ENCODE measurements around the gene GMNN. TPM values are rescaled to one million over a fixed set of nuclear protein-coding genes. Genes with fewer than 3 reads are reported as not detected.

GMNN gene
- polyA plus RNA-seq, 1 donor from 2014 or later: 13.8 TPM

- TF ChIP-seq EP300 (conservative IDR thresholded peaks at IDR 0.05; ENCODE audit: poor library complexity, severe bottlenecking) (no peak), EZH2 (IDR thresholded peaks at IDR 0.05; ENCODE audit: borderline replicate concordance, insufficient read depth, low read length, poor library complexity, severe bottlenecking) (no peak), TAF1 (IDR thresholded peaks at IDR 0.05; ENCODE audit: low read depth) (no peak), POLR2AphosphoS5 (IDR thresholded peaks at IDR 0.05) (no peak), SMC3 (conservative IDR thresholded peaks at IDR 0.05; ENCODE audit: poor library complexity) (no peak), REST (IDR thresholded peaks at IDR 0.05; ENCODE audit: borderline replicate concordance) (no peak), RAD21 (conservative IDR thresholded peaks at IDR 0.05) (no peak), MXI1 (conservative IDR thresholded peaks at IDR 0.05; ENCODE audit: poor library complexity, severe bottlenecking) (no peak), CTCF (IDR thresholded peaks at IDR 0.05; ENCODE audit: poor library complexity, severe bottlenecking) (no peak)
- Histone ChIP-seq H2AFZ (ENCODE audit: low read depth, low read length) (no peak overlapping the region), H3K79me2 (replicated peaks; ENCODE audit: insufficient read depth, low read length) (no peaks in the 10 kb centered on the region), H3K9me3 (ENCODE audit: low read length) (no peaks in the 10 kb centered on the region), H3K9me2 (ENCODE audit: insufficient read depth, low read length) (no peaks in the 10 kb centered on the region), H3K4me2 (ENCODE audit: low read length) (no peak overlapping the region), H4K20me1 (ENCODE audit: insufficient read depth) (no peaks in the 10 kb centered on the region), H3F3A (ENCODE audit: insufficient read depth, low read length, poor library complexity, severe bottlenecking) (no peaks in the 10 kb centered on the region), H3K27ac (ENCODE audit: low read length) (no peak overlapping the region), H3K4me3 (ENCODE audit: low read length) (no peak overlapping the region), H3K27me3 (ENCODE audit: insufficient read depth, low read depth, low read length) (no peaks in the 10 kb centered on the region), H3K36me3 (ENCODE audit: insufficient read depth, low read length) (no peaks in the 10 kb centered on the region), H3K9ac (ENCODE audit: low read length) (no peak overlapping the region)
These were observed 33.9 kb upstream of the GMNN start for GRCh38 chr6:24740861-24741260.

GRCh38 chr6:24742216-24742738 lies 32.5 kb upstream of the GMNN start:
- no peaks in the 10 kb centered on the region for H3K36me3 ChIP-seq (ENCODE audit: insufficient read depth, low read length)
- H3K27ac ChIP-seq (ENCODE audit: low read length): no peak overlapping the region
- no peak overlapping the region for H2AFZ ChIP-seq (ENCODE audit: low read depth, low read length)
- H3K27me3 ChIP-seq (ENCODE audit: insufficient read depth, low read depth, low read length): no peaks in the 10 kb centered on the region
- no peak overlapping the region for H3K9ac ChIP-seq (ENCODE audit: low read length)
- H4K20me1 ChIP-seq (ENCODE audit: insufficient read depth): no peaks in the 10 kb centered on the region
- H3K4me3 ChIP-seq (ENCODE audit: low read length): no peak overlapping the region
- no peaks in the 10 kb centered on the region for H3K79me2 ChIP-seq (replicated peaks; ENCODE audit: insufficient read depth, low read length)
- no peak overlapping the region for H3K4me2 ChIP-seq (ENCODE audit: low read length)
- no peak for TF ChIP-seq POLR2AphosphoS5 (IDR thresholded peaks at IDR 0.05)
- TF ChIP-seq EZH2 (IDR thresholded peaks at IDR 0.05; ENCODE audit: borderline replicate concordance, insufficient read depth, low read length, poor library complexity, severe bottlenecking): no peak
- TF ChIP-seq MXI1 (conservative IDR thresholded peaks at IDR 0.05; ENCODE audit: poor library complexity, severe bottlenecking): no peak
- no peak for TF ChIP-seq TAF1 (IDR thresholded peaks at IDR 0.05; ENCODE audit: low read depth)
- no peak for TF ChIP-seq RAD21 (conservative IDR thresholded peaks at IDR 0.05)
- TF ChIP-seq SMC3 (conservative IDR thresholded peaks at IDR 0.05; ENCODE audit: poor library complexity): no peak
- TF ChIP-seq EP300 (conservative IDR thresholded peaks at IDR 0.05; ENCODE audit: poor library complexity, severe bottlenecking): no peak
- no peak for TF ChIP-seq REST (IDR thresholded peaks at IDR 0.05; ENCODE audit: borderline replicate concordance)
- no peak for TF ChIP-seq CTCF (IDR thresholded peaks at IDR 0.05; ENCODE audit: poor library complexity, severe bottlenecking)
- no peaks in the 10 kb centered on the region for H3K9me3 ChIP-seq (ENCODE audit: low read length)
- no peaks in the 10 kb centered on the region for H3K9me2 ChIP-seq (ENCODE audit: insufficient read depth, low read length)
- H3F3A ChIP-seq (ENCODE audit: insufficient read depth, low read length, poor library complexity, severe bottlenecking): no peaks in the 10 kb centered on the region

All from neural cell (in vitro differentiated cells).